PFSK-1 (cell line): Measurements from ENCODE around the gene DGKK.

Source experiments
- FOXP2 ChIP-seq: optimal IDR thresholded peaks from 2 replicates; pipeline ENCODE3; 2011; ENCODE audit warnings: borderline replicate concordance, control low read depth, inconsistent platforms; ENCODE audit not compliant: insufficient read depth; ENCODE audit errors: extremely low read length, extremely low read depth
- POLR2AphosphoS5 ChIP-seq: IDR thresholded peaks from 2 replicates; pipeline ENCODE4 v1.6.1; 2012; ENCODE audit warnings: low read depth, mild to moderate bottlenecking, control low read depth, low read length, moderate library complexity
- SIN3A ChIP-seq: IDR thresholded peaks from 2 replicates; pipeline ENCODE4 v1.6.1; 2012; ENCODE audit warnings: mild to moderate bottlenecking, low read length, moderate library complexity, borderline replicate concordance; ENCODE audit not compliant: insufficient read depth
- TAF1 ChIP-seq: IDR thresholded peaks from 2 replicates; pipeline ENCODE4 v1.6.1; 2012; ENCODE audit warnings: low read length, control low read depth, borderline replicate concordance; ENCODE audit not compliant: insufficient read depth
- TF ChIP-seq, protein P1 (sequence below), 2 experiments: IDR thresholded peaks; 2 replicates each; pipeline versions ENCODE4 v1.6.1 to v1.8.0; 2011 to 2012; ENCODE audit warnings: low read depth in 2 of 2, low read length in 2 of 2, control low read depth in 1 of 2, inconsistent platforms in 1 of 2, mild to moderate bottlenecking in 1 of 2, moderate library complexity in 1 of 2; ENCODE audit not compliant: insufficient read depth in 1 of 2

Gene DGKK

GRCh38 chrX:50469206-50469605 is 1.4 kb downstream of the DGKK start:
- TF ChIP-seq POLR2AphosphoS5: no peak
- no peak for TF ChIP-seq TAF1
- no peak for TF ChIP-seq SIN3A

GRCh38 chrX:50459615-50460014 is 11.0 kb downstream of the DGKK start:
- TF ChIP-seq FOXP2 (no peak), POLR2AphosphoS5 (no peak), SIN3A (no peak), TAF1 (no peak)
- TF ChIP-seq, protein P1, sequence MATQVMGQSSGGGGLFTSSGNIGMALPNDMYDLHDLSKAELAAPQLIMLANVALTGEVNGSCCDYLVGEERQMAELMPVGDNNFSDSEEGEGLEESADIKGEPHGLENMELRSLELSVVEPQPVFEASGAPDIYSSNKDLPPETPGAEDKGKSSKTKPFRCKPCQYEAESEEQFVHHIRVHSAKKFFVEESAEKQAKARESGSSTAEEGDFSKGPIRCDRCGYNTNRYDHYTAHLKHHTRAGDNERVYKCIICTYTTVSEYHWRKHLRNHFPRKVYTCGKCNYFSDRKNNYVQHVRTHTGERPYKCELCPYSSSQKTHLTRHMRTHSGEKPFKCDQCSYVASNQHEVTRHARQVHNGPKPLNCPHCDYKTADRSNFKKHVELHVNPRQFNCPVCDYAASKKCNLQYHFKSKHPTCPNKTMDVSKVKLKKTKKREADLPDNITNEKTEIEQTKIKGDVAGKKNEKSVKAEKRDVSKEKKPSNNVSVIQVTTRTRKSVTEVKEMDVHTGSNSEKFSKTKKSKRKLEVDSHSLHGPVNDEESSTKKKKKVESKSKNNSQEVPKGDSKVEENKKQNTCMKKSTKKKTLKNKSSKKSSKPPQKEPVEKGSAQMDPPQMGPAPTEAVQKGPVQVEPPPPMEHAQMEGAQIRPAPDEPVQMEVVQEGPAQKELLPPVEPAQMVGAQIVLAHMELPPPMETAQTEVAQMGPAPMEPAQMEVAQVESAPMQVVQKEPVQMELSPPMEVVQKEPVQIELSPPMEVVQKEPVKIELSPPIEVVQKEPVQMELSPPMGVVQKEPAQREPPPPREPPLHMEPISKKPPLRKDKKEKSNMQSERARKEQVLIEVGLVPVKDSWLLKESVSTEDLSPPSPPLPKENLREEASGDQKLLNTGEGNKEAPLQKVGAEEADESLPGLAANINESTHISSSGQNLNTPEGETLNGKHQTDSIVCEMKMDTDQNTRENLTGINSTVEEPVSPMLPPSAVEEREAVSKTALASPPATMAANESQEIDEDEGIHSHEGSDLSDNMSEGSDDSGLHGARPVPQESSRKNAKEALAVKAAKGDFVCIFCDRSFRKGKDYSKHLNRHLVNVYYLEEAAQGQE (IDR thresholded peaks at IDR 0.05; ENCODE audit: insufficient read depth in 1 of 2, low read depth in 2 of 2, low read length in 2 of 2): no peak

GRCh38 chrX:50458483-50458882 is 12.1 kb downstream of the DGKK start:
- TF ChIP-seq SIN3A (no peak), FOXP2 (no peak), POLR2AphosphoS5 (no peak), TAF1 (no peak)
- TF ChIP-seq, protein P1 (IDR thresholded peaks at IDR 0.05; ENCODE audit: insufficient read depth in 1 of 2, low read depth in 2 of 2, low read length in 2 of 2): no peak

DNA sequence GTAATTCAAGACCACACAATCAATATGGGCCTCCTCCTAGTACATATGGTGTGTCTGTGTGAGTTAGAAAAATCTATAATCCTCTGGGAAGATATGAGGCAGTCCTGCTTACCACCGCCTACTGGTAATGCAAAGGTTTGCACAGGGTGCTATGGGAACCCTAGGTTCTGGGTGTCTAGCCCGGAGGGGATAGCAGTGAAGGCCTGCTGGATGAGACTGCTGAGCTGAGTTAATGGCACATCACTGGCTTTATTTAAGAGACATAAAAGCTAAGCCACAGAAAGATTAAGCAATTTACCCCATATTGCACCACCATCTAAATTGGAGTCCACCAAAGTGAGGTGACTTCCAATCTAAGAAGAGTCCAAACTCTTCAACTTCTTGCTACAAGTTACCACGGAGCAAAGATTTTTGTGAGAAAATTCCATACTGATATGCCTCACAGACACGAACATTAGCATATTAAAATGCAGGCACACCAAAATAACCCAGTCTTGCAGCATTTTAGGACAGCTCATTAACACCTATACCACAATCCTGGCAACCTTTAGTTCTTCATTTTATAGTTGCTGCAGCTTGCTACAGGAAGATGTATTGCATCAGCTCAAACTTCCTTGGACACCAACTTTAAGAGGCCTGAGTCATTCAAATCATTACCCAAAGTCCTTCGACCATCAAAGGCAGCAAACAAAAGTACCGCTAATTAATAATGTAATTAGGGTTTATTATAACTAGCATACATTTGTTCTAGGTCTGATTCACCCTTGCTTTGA is 13.7 kb downstream of the DGKK start:
- TF ChIP-seq SIN3A (no peak), FOXP2 (no peak), TAF1 (no peak), POLR2AphosphoS5 (no peak)
- TF ChIP-seq, protein P1 (IDR thresholded peaks at IDR 0.05; ENCODE audit: insufficient read depth in 1 of 2, low read depth in 2 of 2, low read length in 2 of 2): no peak

DNA sequence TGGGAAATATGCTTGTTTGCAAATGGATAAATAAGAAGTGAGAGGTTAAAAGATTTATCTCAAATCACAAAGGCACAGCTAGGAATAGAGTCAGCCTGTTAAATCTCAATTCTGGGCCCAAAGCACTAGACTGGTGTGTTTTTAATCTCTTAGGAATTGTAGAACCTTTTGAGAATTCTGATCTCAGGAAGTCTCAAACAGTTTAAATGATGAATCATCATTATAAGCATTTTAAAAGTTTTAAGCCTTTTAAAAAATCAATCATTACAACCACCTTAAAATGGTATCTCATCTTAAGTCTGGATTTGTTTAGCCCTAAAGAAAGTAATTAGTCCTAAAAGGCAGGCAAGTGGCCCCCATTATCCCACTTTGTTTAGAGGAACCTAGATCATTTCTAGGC is 17.8 kb downstream of the DGKK start:
- TF ChIP-seq FOXP2: no peak
- no peak for TF ChIP-seq POLR2AphosphoS5
- TF ChIP-seq SIN3A: no peak
- no peak for TF ChIP-seq TAF1
- TF ChIP-seq, protein P1 (IDR thresholded peaks at IDR 0.05; ENCODE audit: insufficient read depth in 1 of 2, low read depth in 2 of 2, low read length in 2 of 2): no peak
